Hepatocyte (in vitro differentiated cells): ENCODE data around the gene CDC20B.

Experiments used
- CTCF ChIP-seq: fragments of 200-600 bp; sonication (generic); IDR thresholded peaks from 2 replicates; pipeline ENCODE4 v1.5.1; 2016; ENCODE audit warnings: antibody characterized with exemption, mild to moderate bottlenecking; ENCODE audit not compliant: poor library complexity
- EZH2 ChIP-seq: fragments of 200-600 bp; sonication (generic); IDR thresholded peaks from 2 replicates; pipeline ENCODE4 v1.6.1; 2016; ENCODE audit warnings: antibody characterized with exemption, mild to moderate bottlenecking, borderline replicate concordance

GRCh38 chr5:55114061-55114460 lies 58.9 kb downstream of the CDC20B start:
- no peak for TF ChIP-seq CTCF
- no peak for TF ChIP-seq EZH2
